ENCODE results near the gene C18orf32.

Gene C18orf32

GRCh38 chr18:49495076-49495475, 8.0 kb upstream of the C18orf32 start:
- Histone ChIP-seq H4K20me1 (ENCODE audit: insufficient read depth, low read length) (0 out of 2 replicates have a peak, but pooled peaks cover under 1% of the 10 kb centered on the region), H3F3A (ENCODE audit: insufficient read depth, low read length) (peaks cover 22% of the 10 kb centered on the region), H3K4me2 (ENCODE audit: low read depth, low read length) (no peak overlapping the region), H3K27me3 (replicated peaks; ENCODE audit: insufficient read depth, low read length) (no peaks in the 10 kb centered on the region), H2AFZ (ENCODE audit: low read length) (no peak overlapping the region), H3K9me3 (replicated peaks; ENCODE audit: insufficient read depth, low read length) (no peaks in the 10 kb centered on the region), H3K79me2 (ENCODE audit: low read length) (peaks cover 23% of the 10 kb centered on the region), H3K27ac (ENCODE audit: low read length) (no peak overlapping the region), H3K4me1 (ENCODE audit: low read length) (peaks cover 14% of the 10 kb centered on the region), H3K9ac (ENCODE audit: low read length) (no peak overlapping the region), H3K36me3 (replicated peaks; ENCODE audit: insufficient read depth, low read length) (peaks cover 10% of the 10 kb centered on the region), H3K9me2 (replicated peaks; ENCODE audit: insufficient read depth, low read length) (no peaks in the 10 kb centered on the region), H3K4me3 (ENCODE audit: low read length) (no peak overlapping the region)
- no peak for TF ChIP-seq EZH2 (optimal IDR thresholded peaks at IDR 0.05; ENCODE audit: low read depth, low read length)
- no peak for TF ChIP-seq CTCF (IDR thresholded peaks at IDR 0.05; ENCODE audit: low read length)
- no peak for TF ChIP-seq EZH2phosphoT487 (IDR thresholded peaks at IDR 0.05; ENCODE audit: low read length)
- no peak for DNase-seq

GRCh38 chr18:49494660-49495059, 7.6 kb upstream of the C18orf32 start:
- Histone ChIP-seq H3K9ac (ENCODE audit: low read length) (no peak overlapping the region), H3K36me3 (replicated peaks; ENCODE audit: insufficient read depth, low read length) (peaks cover 14% of the 10 kb centered on the region), H3K4me2 (ENCODE audit: low read depth, low read length) (no peak overlapping the region), H3F3A (ENCODE audit: insufficient read depth, low read length) (peaks cover 26% of the 10 kb centered on the region), H3K9me3 (replicated peaks; ENCODE audit: insufficient read depth, low read length) (no peaks in the 10 kb centered on the region), H3K27ac (ENCODE audit: low read length) (no peak overlapping the region), H3K27me3 (replicated peaks; ENCODE audit: insufficient read depth, low read length) (no peaks in the 10 kb centered on the region), H2AFZ (ENCODE audit: low read length) (no peak overlapping the region), H3K4me3 (ENCODE audit: low read length) (no peak overlapping the region), H4K20me1 (ENCODE audit: insufficient read depth, low read length) (peaks cover 4% of the 10 kb centered on the region; the same call in 1 of the 2 replicates), H3K4me1 (ENCODE audit: low read length) (peaks cover 19% of the 10 kb centered on the region), H3K79me2 (ENCODE audit: low read length) (peaks cover 27% of the 10 kb centered on the region), H3K9me2 (replicated peaks; ENCODE audit: insufficient read depth, low read length) (no peaks in the 10 kb centered on the region)
- no peak for DNase-seq
- TF ChIP-seq EZH2 (optimal IDR thresholded peaks at IDR 0.05; ENCODE audit: low read depth, low read length) (no peak), CTCF (IDR thresholded peaks at IDR 0.05; ENCODE audit: low read length) (no peak), EZH2phosphoT487 (IDR thresholded peaks at IDR 0.05; ENCODE audit: low read length) (no peak)

GRCh38 chr18:49492694-49493033, 5.6 kb upstream of the C18orf32 start:
- Histone ChIP-seq H3K27me3 (replicated peaks; ENCODE audit: insufficient read depth, low read length) (no peaks in the 10 kb centered on the region), H3K79me2 (ENCODE audit: low read length) (peaks cover 34% of the 10 kb centered on the region), H3K36me3 (replicated peaks; ENCODE audit: insufficient read depth, low read length) (peaks cover 22% of the 10 kb centered on the region), H3K27ac (ENCODE audit: low read length) (no peak overlapping the region), H3F3A (ENCODE audit: insufficient read depth, low read length) (peaks cover 43% of the 10 kb centered on the region), H3K4me1 (ENCODE audit: low read length) (peaks cover 35% of the 10 kb centered on the region), H3K9me2 (replicated peaks; ENCODE audit: insufficient read depth, low read length) (no peaks in the 10 kb centered on the region), H3K4me2 (ENCODE audit: low read depth, low read length) (peak overlapping the region; percentile 28; the same call in 1 of the 2 replicates), H4K20me1 (ENCODE audit: insufficient read depth, low read length) (peaks cover 9% of the 10 kb centered on the region; the same call in 1 of the 2 replicates), H2AFZ (ENCODE audit: low read length) (0 out of 2 replicates have a peak overlapping the region, but pooled peaks have one; percentile 14), H3K9me3 (replicated peaks; ENCODE audit: insufficient read depth, low read length) (no peaks in the 10 kb centered on the region), H3K9ac (ENCODE audit: low read length) (no peak overlapping the region), H3K4me3 (ENCODE audit: low read length) (no peak overlapping the region)
- TF ChIP-seq EZH2 (optimal IDR thresholded peaks at IDR 0.05; ENCODE audit: low read depth, low read length) = no peak
- no peak for TF ChIP-seq CTCF (IDR thresholded peaks at IDR 0.05; ENCODE audit: low read length)
- no peak for TF ChIP-seq EZH2phosphoT487 (IDR thresholded peaks at IDR 0.05; ENCODE audit: low read length)
- DNase-seq = no peak

Data from MM.1S (cell line).